GM12891 (cell line): ENCODE measurements around the gene NUDT16.

Experiments
- POLR2A ChIP-seq: IDR thresholded peaks from 2 replicates; pipeline ENCODE4 v1.6.1; 2011; ENCODE audit warnings: low read depth, low read length, control low read depth
- POLR2AphosphoS5 ChIP-seq: IDR thresholded peaks from 2 replicates; pipeline ENCODE4 v1.6.1; 2011; ENCODE audit warnings: low read depth, low read length, control low read depth
- TAF1 ChIP-seq: IDR thresholded peaks from 2 replicates; pipeline ENCODE4 v1.6.1; 2011; ENCODE audit warnings: low read depth, low read length, control low read depth

DNA sequence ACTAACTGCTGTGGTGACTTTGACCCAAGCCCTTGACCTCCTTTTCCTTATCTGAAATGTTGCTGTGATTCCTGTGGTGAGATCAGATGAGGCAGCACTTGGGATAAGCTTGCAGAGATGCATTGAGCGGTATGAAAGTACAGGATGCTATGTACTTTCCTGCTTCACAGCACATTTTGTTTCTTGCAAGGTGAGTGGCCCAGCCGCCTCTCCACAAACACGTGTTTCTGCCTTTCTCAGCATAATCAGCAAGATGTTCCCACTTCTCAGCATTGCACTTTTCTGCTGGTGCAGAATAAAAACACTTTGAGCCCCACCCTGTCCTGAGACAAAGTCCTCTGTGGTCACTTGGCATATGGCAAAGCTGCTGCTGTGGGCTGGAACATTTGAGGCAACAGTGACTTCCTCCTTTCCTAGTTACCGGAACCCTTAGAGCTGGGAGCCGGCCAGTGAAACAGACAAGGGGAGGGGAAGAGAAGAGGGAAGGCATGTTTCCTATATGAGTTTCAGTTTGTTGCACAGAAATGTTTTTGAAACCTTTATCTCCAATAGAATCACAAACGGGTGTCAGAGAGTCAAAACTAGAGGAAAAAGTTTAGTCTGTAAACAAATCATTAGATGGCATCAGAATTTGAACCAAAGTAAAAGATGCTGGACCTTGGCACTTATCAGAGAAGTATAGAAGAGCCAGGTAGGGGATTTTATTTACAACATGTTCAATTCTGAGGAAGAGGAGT, 5.0 kb downstream of the NUDT16 start:
- no peak for TF ChIP-seq POLR2A
- TF ChIP-seq TAF1 = no peak
- no peak for TF ChIP-seq POLR2AphosphoS5
